GM13977 (cell line): ENCODE data around the gene C5orf58.

ENCODE experiments used
- DNase-seq: peaks from one replicate; pipeline ENCODE4 v3.0.0; 2012; ENCODE audit warnings: low spot score
- in situ Hi-C: fragments of 300-500 bp; cut with MboI; formaldehyde crosslinking; loops from one replicate; pipeline ENCODE4 v1.12.0; 2022; ENCODE audit warnings: low sequenced_read_pairs, low pct_unique_long_range_greater_than_20kb, mixed read lengths, inconsistent platforms; ENCODE audit not compliant: unreplicated experiment
- TF ChIP-seq, protein P1 (sequence below): IDR thresholded peaks from 2 replicates; pipeline ENCODE4 v1.5.1; 2012; ENCODE audit warnings: mild to moderate bottlenecking, control low read depth; ENCODE audit not compliant: insufficient read depth; ENCODE audit errors: extremely low read depth, missing control alignments

The C5orf58 gene

DNA sequence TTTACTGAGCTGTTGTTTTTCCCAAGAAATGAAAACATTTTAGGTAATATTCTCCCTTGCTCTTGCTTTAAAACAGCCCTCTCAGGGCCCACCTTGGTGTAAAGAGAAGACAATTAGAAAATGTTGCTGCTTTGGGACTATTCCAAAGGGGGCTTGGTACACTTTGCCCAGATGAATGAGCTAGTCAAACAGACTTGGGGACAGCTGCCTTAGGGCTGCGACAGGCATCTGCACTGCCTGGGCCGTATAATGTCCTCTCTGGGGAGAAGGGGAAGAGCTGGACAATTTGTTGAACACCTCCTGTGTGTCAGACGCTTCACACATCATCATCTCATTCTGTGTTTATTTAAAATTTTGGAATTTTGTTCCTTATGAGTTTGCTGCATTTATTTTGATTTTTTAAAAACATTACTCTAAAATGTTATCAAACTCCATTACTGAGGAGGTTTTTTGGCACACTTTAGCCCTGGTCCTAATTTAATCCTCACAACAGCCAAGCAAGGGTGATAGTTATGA is 28.8 kb downstream of the C5orf58 start:
- TF ChIP-seq, protein P1, sequence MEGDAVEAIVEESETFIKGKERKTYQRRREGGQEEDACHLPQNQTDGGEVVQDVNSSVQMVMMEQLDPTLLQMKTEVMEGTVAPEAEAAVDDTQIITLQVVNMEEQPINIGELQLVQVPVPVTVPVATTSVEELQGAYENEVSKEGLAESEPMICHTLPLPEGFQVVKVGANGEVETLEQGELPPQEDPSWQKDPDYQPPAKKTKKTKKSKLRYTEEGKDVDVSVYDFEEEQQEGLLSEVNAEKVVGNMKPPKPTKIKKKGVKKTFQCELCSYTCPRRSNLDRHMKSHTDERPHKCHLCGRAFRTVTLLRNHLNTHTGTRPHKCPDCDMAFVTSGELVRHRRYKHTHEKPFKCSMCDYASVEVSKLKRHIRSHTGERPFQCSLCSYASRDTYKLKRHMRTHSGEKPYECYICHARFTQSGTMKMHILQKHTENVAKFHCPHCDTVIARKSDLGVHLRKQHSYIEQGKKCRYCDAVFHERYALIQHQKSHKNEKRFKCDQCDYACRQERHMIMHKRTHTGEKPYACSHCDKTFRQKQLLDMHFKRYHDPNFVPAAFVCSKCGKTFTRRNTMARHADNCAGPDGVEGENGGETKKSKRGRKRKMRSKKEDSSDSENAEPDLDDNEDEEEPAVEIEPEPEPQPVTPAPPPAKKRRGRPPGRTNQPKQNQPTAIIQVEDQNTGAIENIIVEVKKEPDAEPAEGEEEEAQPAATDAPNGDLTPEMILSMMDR: no peak
- DNase-seq: no peak
- in situ Hi-C loops: no loop called here

DNA sequence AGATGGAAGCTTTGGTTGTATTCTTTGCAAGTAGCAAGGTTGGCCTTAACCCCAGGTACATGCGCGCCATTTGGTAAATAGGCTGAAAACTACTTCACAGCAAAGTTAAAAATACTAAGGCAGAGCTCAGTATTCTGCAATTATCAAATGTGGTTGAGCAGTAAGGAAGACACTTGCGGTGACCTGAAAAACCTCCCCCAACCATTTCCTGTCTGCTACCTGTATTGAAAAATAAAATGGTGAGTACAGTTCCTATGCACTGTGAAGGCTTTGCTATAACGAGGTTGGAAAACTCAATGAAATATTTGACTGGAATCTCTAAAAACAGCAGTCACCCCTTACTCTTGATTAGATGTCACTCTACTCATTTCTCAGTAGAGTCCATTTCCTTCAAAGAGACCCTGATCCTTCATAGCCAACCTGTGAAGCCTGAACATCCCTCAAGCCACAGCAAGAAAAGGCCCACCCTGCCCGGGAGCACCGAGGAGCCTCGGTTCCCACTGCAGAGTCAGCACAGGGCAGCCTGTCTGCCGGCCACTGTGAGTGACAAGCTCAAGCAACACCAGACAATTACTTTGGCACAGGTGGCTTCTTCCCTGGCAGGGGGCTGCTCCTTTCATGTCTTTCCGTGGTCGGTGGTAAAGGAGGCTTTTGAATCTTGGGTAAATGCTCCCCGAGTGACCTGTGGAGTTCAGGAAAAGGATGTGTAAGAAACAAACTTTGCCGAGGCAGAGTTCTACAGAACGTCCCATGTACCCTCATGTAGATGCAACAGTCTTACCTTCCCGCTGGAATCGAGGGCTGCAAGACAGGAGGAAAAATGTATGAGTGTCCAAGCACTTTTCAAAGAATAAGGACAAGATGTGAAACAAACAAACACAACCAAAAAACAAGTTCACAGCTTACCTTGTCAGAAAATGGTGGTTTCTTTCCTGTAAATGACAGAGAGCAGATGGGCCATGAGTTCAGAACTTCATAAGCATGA is 29.6 kb downstream of the C5orf58 start:
- no peak for DNase-seq
- TF ChIP-seq, protein P1: no peak
- in situ Hi-C loops: no loop called here

DNA sequence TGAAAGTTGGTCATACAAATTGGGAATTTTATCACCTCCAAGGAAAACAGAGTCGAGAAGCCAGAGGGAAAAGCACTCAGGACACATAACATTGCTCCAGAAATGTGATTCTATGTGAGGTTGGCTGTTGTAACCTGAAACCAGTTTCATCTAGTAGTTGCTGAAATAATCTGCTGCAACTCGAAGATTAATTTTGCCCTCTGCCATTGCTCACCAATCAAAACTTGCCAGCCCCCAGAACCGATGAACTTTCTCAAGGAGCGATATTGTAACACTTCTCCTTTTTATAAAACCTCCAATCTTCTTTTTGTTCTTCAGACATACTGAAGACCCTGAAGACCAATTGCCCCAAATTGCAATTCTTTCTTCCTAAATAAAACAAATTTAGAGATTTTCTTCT is 31.1 kb downstream of the C5orf58 start:
- TF ChIP-seq, protein P1: no peak
- in situ Hi-C loops: no loop called here
- DNase-seq: no peak

DNA sequence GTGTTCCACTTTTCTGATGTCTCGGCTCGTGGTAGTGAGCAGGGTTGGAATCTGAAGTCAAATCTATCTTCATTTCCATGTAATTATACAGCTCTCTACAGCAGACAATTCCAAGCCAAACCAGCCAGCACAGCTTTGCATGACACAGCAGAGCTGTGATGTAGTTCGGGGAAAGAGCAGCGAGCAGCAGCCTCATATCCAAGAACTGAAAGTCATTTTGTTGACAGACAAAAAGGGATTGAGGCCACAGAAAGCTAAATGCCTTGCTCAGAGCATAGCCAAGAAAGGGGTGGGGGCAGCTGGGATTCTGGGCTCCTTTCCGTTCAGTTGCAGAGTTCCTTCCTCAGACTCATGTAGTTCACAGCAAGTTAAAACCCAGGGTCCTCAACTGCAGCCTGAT is 32.7 kb downstream of the C5orf58 start:
- in situ Hi-C loops: no loop called here
- DNase-seq: no peak
- TF ChIP-seq, protein P1: no peak

DNA sequence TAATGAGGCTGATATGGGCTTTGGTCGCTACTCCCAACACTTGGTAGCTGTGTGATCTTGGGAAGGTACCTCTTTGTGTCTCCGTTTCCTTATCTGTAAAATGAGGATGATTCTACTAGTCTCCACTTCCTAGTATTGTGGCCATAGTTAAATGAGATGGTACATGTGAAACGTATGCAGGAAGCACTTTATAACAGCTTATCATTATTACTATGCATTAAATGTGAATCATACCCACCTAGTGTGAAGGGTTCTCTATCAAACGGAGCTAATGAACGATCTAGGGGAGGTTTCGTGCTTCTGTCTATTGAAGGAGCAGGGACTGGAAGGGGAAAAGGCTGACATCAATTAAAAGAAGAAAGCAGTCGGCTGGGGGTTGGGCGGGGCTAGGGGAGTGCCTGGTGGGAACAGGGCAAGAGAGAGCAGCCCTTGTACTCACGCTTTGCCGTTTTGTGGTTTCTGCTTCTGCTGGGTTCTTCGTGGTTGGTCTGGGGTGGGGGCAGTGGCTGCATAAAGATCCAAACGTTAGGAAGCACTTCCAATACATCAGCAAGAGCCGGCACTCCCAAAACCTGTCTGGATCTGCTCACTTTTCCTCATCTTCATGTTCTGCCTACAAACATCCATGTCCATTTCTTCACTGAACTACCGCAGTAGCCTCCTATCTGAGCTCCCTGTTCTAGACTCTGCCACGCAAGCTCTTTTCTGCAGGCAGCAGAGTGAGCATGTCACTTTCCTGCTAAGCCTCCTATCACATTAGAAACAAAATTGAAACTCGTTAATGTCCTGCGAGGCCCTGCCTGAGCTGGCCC is 34.0 kb downstream of the C5orf58 start:
- in situ Hi-C loops: no loop called here
- TF ChIP-seq, protein P1: no peak
- DNase-seq: no peak

DNA sequence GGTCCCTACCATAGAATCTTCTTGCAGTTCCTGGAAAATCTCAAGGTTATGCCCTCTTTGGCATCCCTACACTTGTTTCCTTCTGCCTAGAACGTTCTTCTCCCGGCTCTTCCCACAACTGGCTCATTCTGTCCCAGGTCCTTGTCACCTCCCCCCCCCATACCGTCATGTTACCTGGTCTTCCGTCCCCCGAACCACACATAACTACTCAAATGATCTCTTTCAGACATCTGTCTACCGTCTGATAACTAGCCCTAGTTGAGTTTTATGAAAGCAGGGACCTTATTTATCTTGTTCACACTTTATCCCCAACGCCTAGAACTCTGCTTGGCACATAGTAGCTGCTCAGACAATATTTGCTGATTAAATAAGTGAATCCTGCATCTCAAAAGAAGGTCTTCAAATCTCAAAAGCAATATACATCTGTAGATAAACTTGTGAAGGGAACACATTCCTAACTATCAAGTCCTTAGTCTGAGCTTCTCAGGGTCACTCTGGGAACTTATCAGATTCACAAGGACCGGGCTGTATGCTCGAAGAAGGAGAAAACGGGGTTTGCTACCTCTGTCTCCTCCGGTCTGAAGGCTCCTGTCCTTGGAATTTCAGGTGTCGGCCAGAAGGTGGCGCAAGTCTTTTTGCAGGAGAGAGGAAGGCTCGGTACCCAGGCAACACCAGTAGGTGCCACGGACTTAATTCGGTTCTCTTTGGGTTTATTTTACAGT is 34.8 kb downstream of the C5orf58 start:
- TF ChIP-seq, protein P1: peak; percentile 84
- in situ Hi-C loops: no loop called here
- peak; percentile 83 for DNase-seq
